Measurements from ENCODE around the gene ARHGEF7.

The ARHGEF7 gene

DNA sequence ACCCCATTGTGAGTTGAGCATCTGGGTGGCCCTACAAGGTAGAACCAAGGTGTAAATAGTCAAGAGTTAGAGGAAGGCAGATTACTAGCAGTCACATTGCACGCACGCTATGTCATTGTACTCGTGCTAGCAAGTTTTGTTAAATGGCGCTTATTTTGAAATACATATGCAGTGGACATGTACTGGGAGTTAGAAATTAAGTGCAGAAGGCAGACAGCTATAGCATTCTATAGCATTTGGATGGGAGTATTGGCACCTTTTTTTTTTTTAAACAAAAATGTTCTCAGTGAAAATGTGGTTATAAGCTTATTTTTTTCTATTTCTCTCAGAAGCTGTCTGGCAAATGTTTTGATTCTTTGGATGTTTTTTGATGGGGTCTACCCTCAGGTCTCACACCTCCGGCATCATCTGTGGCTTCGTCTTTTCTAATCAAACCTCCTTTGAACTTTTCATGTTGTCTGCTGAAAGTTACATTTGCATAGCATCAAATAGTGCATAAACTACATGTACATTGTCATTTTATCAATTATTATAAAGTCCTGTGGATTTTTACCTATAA lies 68.1 kb downstream of the ARHGEF7 start:
- peaks cover 11% of the 10 kb centered on the region; the same call in 1 of the 2 replicates for H3F3A ChIP-seq (ENCODE audit: insufficient read depth, low read length)
- peaks cover 79% of the 10 kb centered on the region for H3K79me2 ChIP-seq (ENCODE audit: insufficient read depth, low read length)
- H2AFZ ChIP-seq (ENCODE audit: low read length) = no peak overlapping the region
- no peaks in the 10 kb centered on the region for H4K20me1 ChIP-seq (ENCODE audit: insufficient read depth, low read length)
- peak overlapping the region; percentile 94 for H3K27ac ChIP-seq (ENCODE audit: low read depth, low read length, poor library complexity, severe bottlenecking)
- peaks cover 89% of the 10 kb centered on the region for H3K4me1 ChIP-seq (ENCODE audit: insufficient read depth, low read length, severe bottlenecking)
- H3K9me3 ChIP-seq (ENCODE audit: low read length) = no peaks in the 10 kb centered on the region
- H3K9ac ChIP-seq (ENCODE audit: low read length) = no peak overlapping the region
- no peak overlapping the region for H3K4me3 ChIP-seq (ENCODE audit: low read depth, low read length, poor library complexity, severe bottlenecking)
- no peak overlapping the region; the same call in 1 of the 2 replicates for H3K4me2 ChIP-seq (ENCODE audit: low read length)
- peaks cover 30% of the 10 kb centered on the region for H3K36me3 ChIP-seq (ENCODE audit: insufficient read depth, low read length)
- TF ChIP-seq, protein P1, sequence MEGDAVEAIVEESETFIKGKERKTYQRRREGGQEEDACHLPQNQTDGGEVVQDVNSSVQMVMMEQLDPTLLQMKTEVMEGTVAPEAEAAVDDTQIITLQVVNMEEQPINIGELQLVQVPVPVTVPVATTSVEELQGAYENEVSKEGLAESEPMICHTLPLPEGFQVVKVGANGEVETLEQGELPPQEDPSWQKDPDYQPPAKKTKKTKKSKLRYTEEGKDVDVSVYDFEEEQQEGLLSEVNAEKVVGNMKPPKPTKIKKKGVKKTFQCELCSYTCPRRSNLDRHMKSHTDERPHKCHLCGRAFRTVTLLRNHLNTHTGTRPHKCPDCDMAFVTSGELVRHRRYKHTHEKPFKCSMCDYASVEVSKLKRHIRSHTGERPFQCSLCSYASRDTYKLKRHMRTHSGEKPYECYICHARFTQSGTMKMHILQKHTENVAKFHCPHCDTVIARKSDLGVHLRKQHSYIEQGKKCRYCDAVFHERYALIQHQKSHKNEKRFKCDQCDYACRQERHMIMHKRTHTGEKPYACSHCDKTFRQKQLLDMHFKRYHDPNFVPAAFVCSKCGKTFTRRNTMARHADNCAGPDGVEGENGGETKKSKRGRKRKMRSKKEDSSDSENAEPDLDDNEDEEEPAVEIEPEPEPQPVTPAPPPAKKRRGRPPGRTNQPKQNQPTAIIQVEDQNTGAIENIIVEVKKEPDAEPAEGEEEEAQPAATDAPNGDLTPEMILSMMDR (IDR thresholded peaks at IDR 0.05; ENCODE audit: low read length) = no peak
- TF ChIP-seq EZH2 (IDR thresholded peaks at IDR 0.05; ENCODE audit: borderline replicate concordance, low read length) = no peak
- H3K9me2 ChIP-seq (ENCODE audit: low read depth, low read length) = no peaks in the 10 kb centered on the region
- H3K27me3 ChIP-seq (ENCODE audit: insufficient read depth, low read length) = no peaks in the 10 kb centered on the region

- Histone ChIP-seq H4K20me1 (ENCODE audit: insufficient read depth, low read length) (no peaks in the 10 kb centered on the region), H3K4me2 (ENCODE audit: low read length) (peak overlapping the region; percentile 88)
Measured at GRCh38 chr13:111183959-111184358, 68.8 kb downstream of the ARHGEF7 start.

GRCh38 chr13:111184458-111185401 lies 69.6 kb downstream of the ARHGEF7 start:
- H4K20me1 ChIP-seq (ENCODE audit: insufficient read depth, low read length) = no peaks in the 10 kb centered on the region
- H3K27me3 ChIP-seq (ENCODE audit: insufficient read depth, low read length) = no peaks in the 10 kb centered on the region
- peaks cover 11% of the 10 kb centered on the region; the same call in 1 of the 2 replicates for H3F3A ChIP-seq (ENCODE audit: insufficient read depth, low read length)
- H3K4me3 ChIP-seq (ENCODE audit: low read depth, low read length, poor library complexity, severe bottlenecking) = peak overlapping the region; percentile 63
- peaks cover 82% of the 10 kb centered on the region for H3K4me1 ChIP-seq (ENCODE audit: insufficient read depth, low read length, severe bottlenecking)
- no peaks in the 10 kb centered on the region for H3K9me2 ChIP-seq (ENCODE audit: low read depth, low read length)
- peaks cover 34% of the 10 kb centered on the region for H3K36me3 ChIP-seq (ENCODE audit: insufficient read depth, low read length)
- H2AFZ ChIP-seq (ENCODE audit: low read length) = no peak overlapping the region
- peak overlapping the region; percentile 88 for H3K4me2 ChIP-seq (ENCODE audit: low read length)
- TF ChIP-seq, protein P1 (IDR thresholded peaks at IDR 0.05; ENCODE audit: low read length) = no peak
- TF ChIP-seq EZH2 (IDR thresholded peaks at IDR 0.05; ENCODE audit: borderline replicate concordance, low read length) = no peak
- H3K9ac ChIP-seq (ENCODE audit: low read length) = peak overlapping the region; percentile 70
- H3K9me3 ChIP-seq (ENCODE audit: low read length) = no peaks in the 10 kb centered on the region
- H3K79me2 ChIP-seq (ENCODE audit: insufficient read depth, low read length) = peaks cover 83% of the 10 kb centered on the region
- H3K27ac ChIP-seq (ENCODE audit: low read depth, low read length, poor library complexity, severe bottlenecking) = peak overlapping the region; percentile 94

More at GRCh38 chr13:111183959-111184358, 68.8 kb downstream of the ARHGEF7 start:
- Histone ChIP-seq H3K36me3 (ENCODE audit: insufficient read depth, low read length) (peaks cover 34% of the 10 kb centered on the region), H3K9me3 (ENCODE audit: low read length) (no peaks in the 10 kb centered on the region), H3K9me2 (ENCODE audit: low read depth, low read length) (no peaks in the 10 kb centered on the region), H3K9ac (ENCODE audit: low read length) (peak overlapping the region; percentile 70), H2AFZ (ENCODE audit: low read length) (no peak overlapping the region), H3F3A (ENCODE audit: insufficient read depth, low read length) (peaks cover 11% of the 10 kb centered on the region; the same call in 1 of the 2 replicates), H3K27me3 (ENCODE audit: insufficient read depth, low read length) (no peaks in the 10 kb centered on the region), H3K27ac (ENCODE audit: low read depth, low read length, poor library complexity, severe bottlenecking) (peak overlapping the region; percentile 94), H3K4me1 (ENCODE audit: insufficient read depth, low read length, severe bottlenecking) (peaks cover 89% of the 10 kb centered on the region), H3K4me3 (ENCODE audit: low read depth, low read length, poor library complexity, severe bottlenecking) (peak overlapping the region; percentile 63), H3K79me2 (ENCODE audit: insufficient read depth, low read length) (peaks cover 82% of the 10 kb centered on the region)
- TF ChIP-seq, protein P1 (IDR thresholded peaks at IDR 0.05; ENCODE audit: low read length) = no peak
- no peak for TF ChIP-seq EZH2 (IDR thresholded peaks at IDR 0.05; ENCODE audit: borderline replicate concordance, low read length)
